Activated T-cell treated with anti-CD3 and anti-CD28 coated beads, Interleukin-2, amount 50 U/mL, for 4 hours (primary cell): ENCODE results near the gene ATXN10. TPM values are rescaled to one million over a fixed set of nuclear protein-coding genes. Genes with fewer than 3 reads are reported as not detected.

Source experiments
- ATAC-seq, 2 donors: fragments of 200-7000 bp; cut with Tn5 transposase; one replicate each; pipeline ENCODE4 v1.10.0; 2021
- DNase-seq: peaks from one replicate; pipeline ENCODE4 v3.0.0-alpha.2; 2020
- H3K27me3 Mint-ChIP-seq: one replicate; pipeline ENCODE4 v1.8.0; 2021; ENCODE audit warnings: low read depth, mixed read lengths
- H3K36me3 Mint-ChIP-seq: one replicate; pipeline ENCODE4 v1.8.0; 2022; ENCODE audit warnings: mixed read lengths; ENCODE audit not compliant: insufficient read depth
- H3K4me1 Mint-ChIP-seq: one replicate; pipeline ENCODE4 v1.8.0; 2021; ENCODE audit warnings: low read depth, mixed read lengths
- H3K4me3 Mint-ChIP-seq: one replicate; pipeline ENCODE4 v1.8.0; 2021; ENCODE audit warnings: mild to moderate bottlenecking, moderate library complexity, mixed read lengths
- H3K9me3 Mint-ChIP-seq: one replicate; pipeline ENCODE4 v1.8.0; 2021; ENCODE audit warnings: mixed read lengths
- total RNA-seq, 3 donors: library from RNA; stranded (reverse); gene quantifications; one replicate each; pipeline ENCODE4 v1.2.1, GENCODE V29; 2021

ATXN10 gene
- total RNA-seq, 3 donors from 2014 or later, result 88.1 to 97.9 (median 90.5) TPM

- Mint-ChIP-seq H3K27me3 (no peaks in the 10 kb centered on the region), H3K9me3 (no peaks in the 10 kb centered on the region), H3K4me1 (peaks cover 13% of the 10 kb centered on the region), H3K36me3 (peaks cover 23% of the 10 kb centered on the region), H3K4me3 (no peak overlapping the region)
- DNase-seq (no peak), ATAC-seq (no peak)
Observed at GRCh38 chr22:45731041-45731797, 59.6 kb downstream of the ATXN10 start.

- no peak for ATAC-seq
- Mint-ChIP-seq H3K36me3 (peaks cover 28% of the 10 kb centered on the region), H3K9me3 (no peaks in the 10 kb centered on the region)
Observed at GRCh38 chr22:45731798-45732495, 60.3 kb downstream of the ATXN10 start.

GRCh38 chr22:45735273-45735672, 63.6 kb downstream of the ATXN10 start:
- DNase-seq, result no peak
- peaks cover 45% of the 10 kb centered on the region for H3K36me3 Mint-ChIP-seq

More at GRCh38 chr22:45731798-45732495, 60.3 kb downstream of the ATXN10 start:
- no peak for DNase-seq
- Mint-ChIP-seq H3K27me3 (no peaks in the 10 kb centered on the region), H3K4me1 (peaks cover 9% of the 10 kb centered on the region), H3K4me3 (no peak overlapping the region)

GRCh38 chr22:45738206-45738605, 66.6 kb downstream of the ATXN10 start:
- H3K9me3 Mint-ChIP-seq, result no peaks in the 10 kb centered on the region

More at GRCh38 chr22:45735273-45735672, 63.6 kb downstream of the ATXN10 start:
- H3K4me3 Mint-ChIP-seq, result no peak overlapping the region
- H3K9me3 Mint-ChIP-seq, result no peaks in the 10 kb centered on the region
- no peak for ATAC-seq
- H3K27me3 Mint-ChIP-seq, result no peaks in the 10 kb centered on the region
- peaks cover 1% of the 10 kb centered on the region for H3K4me1 Mint-ChIP-seq

GRCh38 chr22:45740236-45740635, 68.6 kb downstream of the ATXN10 start:
- ATAC-seq (no peak), DNase-seq (no peak)
- Mint-ChIP-seq H3K4me3 (no peak overlapping the region), H3K4me1 (peaks cover 2% of the 10 kb centered on the region), H3K27me3 (no peaks in the 10 kb centered on the region), H3K9me3 (no peaks in the 10 kb centered on the region), H3K36me3 (peaks cover 72% of the 10 kb centered on the region)

More at GRCh38 chr22:45738206-45738605, 66.6 kb downstream of the ATXN10 start:
- Mint-ChIP-seq H3K36me3 (peaks cover 60% of the 10 kb centered on the region), H3K4me3 (no peak overlapping the region), H3K27me3 (no peaks in the 10 kb centered on the region), H3K4me1 (peaks cover 2% of the 10 kb centered on the region)
- ATAC-seq, result no peak
- no peak for DNase-seq

GRCh38 chr22:45742866-45743450, 71.3 kb downstream of the ATXN10 start:
- ATAC-seq, result no peak
- H3K36me3 Mint-ChIP-seq, result peaks cover 69% of the 10 kb centered on the region

GRCh38 chr22:45743687-45744086, 72.1 kb downstream of the ATXN10 start:
- peaks cover 2% of the 10 kb centered on the region for H3K4me1 Mint-ChIP-seq
- no peaks in the 10 kb centered on the region for H3K27me3 Mint-ChIP-seq
- ATAC-seq (no peak), DNase-seq (no peak)
- H3K4me3 Mint-ChIP-seq, result no peak overlapping the region
- peaks cover 69% of the 10 kb centered on the region for H3K36me3 Mint-ChIP-seq
- H3K9me3 Mint-ChIP-seq, result no peaks in the 10 kb centered on the region

More at GRCh38 chr22:45742866-45743450, 71.3 kb downstream of the ATXN10 start:
- Mint-ChIP-seq H3K9me3 (no peaks in the 10 kb centered on the region), H3K4me3 (no peak overlapping the region), H3K4me1 (peaks cover 2% of the 10 kb centered on the region), H3K27me3 (no peaks in the 10 kb centered on the region)
- no peak for DNase-seq

GRCh38 chr22:45744442-45744841, 72.8 kb downstream of the ATXN10 start:
- Mint-ChIP-seq H3K9me3 (no peaks in the 10 kb centered on the region), H3K36me3 (peaks cover 64% of the 10 kb centered on the region), H3K4me3 (no peak overlapping the region), H3K4me1 (peaks cover 2% of the 10 kb centered on the region), H3K27me3 (no peaks in the 10 kb centered on the region)
- ATAC-seq (no peak), DNase-seq (no peak)

GRCh38 chr22:45750626-45751025, 79.0 kb downstream of the ATXN10 start:
- DNase-seq, result no peak
- H3K36me3 Mint-ChIP-seq, result peaks cover 29% of the 10 kb centered on the region
- no peak overlapping the region for H3K4me3 Mint-ChIP-seq
- H3K4me1 Mint-ChIP-seq, result no peaks in the 10 kb centered on the region
- no peaks in the 10 kb centered on the region for H3K27me3 Mint-ChIP-seq
- no peak for ATAC-seq
- H3K9me3 Mint-ChIP-seq, result no peaks in the 10 kb centered on the region

- peaks cover 26% of the 10 kb centered on the region for H3K36me3 Mint-ChIP-seq
- ATAC-seq, result no peak
- no peaks in the 10 kb centered on the region for H3K9me3 Mint-ChIP-seq
- H3K4me3 Mint-ChIP-seq, result no peak overlapping the region
- no peaks in the 10 kb centered on the region for H3K4me1 Mint-ChIP-seq
- H3K27me3 Mint-ChIP-seq, result no peaks in the 10 kb centered on the region
- DNase-seq, result no peak
Observed at GRCh38 chr22:45752036-45752435, 80.4 kb downstream of the ATXN10 start.

- no peak overlapping the region for H3K4me3 Mint-ChIP-seq
- peaks cover 17% of the 10 kb centered on the region for H3K36me3 Mint-ChIP-seq
- no peaks in the 10 kb centered on the region for H3K27me3 Mint-ChIP-seq
- no peak for DNase-seq
- no peaks in the 10 kb centered on the region for H3K9me3 Mint-ChIP-seq
- ATAC-seq, result no peak
- H3K4me1 Mint-ChIP-seq, result no peaks in the 10 kb centered on the region
Observed at GRCh38 chr22:45754822-45755221, 83.2 kb downstream of the ATXN10 start.

GRCh38 chr22:45756558-45756957, 84.9 kb downstream of the ATXN10 start:
- H3K27me3 Mint-ChIP-seq, result no peaks in the 10 kb centered on the region

GRCh38 chr22:45757068-45757467, 85.4 kb downstream of the ATXN10 start:
- H3K36me3 Mint-ChIP-seq, result peaks cover 16% of the 10 kb centered on the region
- no peaks in the 10 kb centered on the region for H3K4me1 Mint-ChIP-seq
- no peaks in the 10 kb centered on the region for H3K27me3 Mint-ChIP-seq
- DNase-seq (no peak), ATAC-seq (no peak)
- no peak overlapping the region for H3K4me3 Mint-ChIP-seq
- H3K9me3 Mint-ChIP-seq, result no peaks in the 10 kb centered on the region

More at GRCh38 chr22:45756558-45756957, 84.9 kb downstream of the ATXN10 start:
- Mint-ChIP-seq H3K4me3 (no peak overlapping the region), H3K4me1 (no peaks in the 10 kb centered on the region), H3K36me3 (peaks cover 17% of the 10 kb centered on the region), H3K9me3 (no peaks in the 10 kb centered on the region)
- ATAC-seq (no peak), DNase-seq (no peak)

- Mint-ChIP-seq H3K9me3 (no peaks in the 10 kb centered on the region), H3K4me3 (no peak overlapping the region), H3K27me3 (no peaks in the 10 kb centered on the region), H3K36me3 (peaks cover 16% of the 10 kb centered on the region), H3K4me1 (no peaks in the 10 kb centered on the region)
- DNase-seq (no peak), ATAC-seq (no peak)
Observed at GRCh38 chr22:45757936-45758335, 86.3 kb downstream of the ATXN10 start.
